ENCODE data around the gene RAD9B.
A peak's percentile ranks its signal among the peaks of the same experiment; 100 is the strongest.

RAD9B gene

DNA sequence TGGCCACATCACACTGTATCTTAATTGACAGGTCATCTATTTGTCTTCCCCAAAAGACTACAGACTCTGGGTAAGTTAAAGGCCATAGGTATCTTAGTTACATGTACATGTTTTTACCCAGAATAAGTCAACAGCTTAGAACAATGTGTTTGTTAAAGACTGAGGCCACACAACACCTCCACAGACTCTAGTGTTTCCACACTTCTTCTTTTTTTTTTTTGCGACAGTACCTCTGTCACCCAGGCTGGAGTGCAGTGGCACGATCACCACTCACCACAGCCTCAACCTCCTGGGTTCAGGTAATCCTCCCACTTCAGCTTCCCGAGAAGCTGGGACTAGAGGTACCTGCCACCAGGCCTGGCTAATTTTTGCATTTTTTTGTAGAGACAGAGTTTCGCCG is 35.3 kb upstream of the RAD9B start:
- H3K27me3 Mint-ChIP-seq (ENCODE audit: low read depth): no peaks in the 10 kb centered on the region
- no peaks in the 10 kb centered on the region for H3K9me3 Mint-ChIP-seq
- peak overlapping the region; percentile 60 to 98 (median 97) for H3K4me3 Mint-ChIP-seq
- peaks cover 15% of the 10 kb centered on the region for H3K4me1 Mint-ChIP-seq
- H3K36me3 Mint-ChIP-seq (ENCODE audit: low read depth): peaks cover 11% of the 10 kb centered on the region
- TF ChIP-seq, protein P1, sequence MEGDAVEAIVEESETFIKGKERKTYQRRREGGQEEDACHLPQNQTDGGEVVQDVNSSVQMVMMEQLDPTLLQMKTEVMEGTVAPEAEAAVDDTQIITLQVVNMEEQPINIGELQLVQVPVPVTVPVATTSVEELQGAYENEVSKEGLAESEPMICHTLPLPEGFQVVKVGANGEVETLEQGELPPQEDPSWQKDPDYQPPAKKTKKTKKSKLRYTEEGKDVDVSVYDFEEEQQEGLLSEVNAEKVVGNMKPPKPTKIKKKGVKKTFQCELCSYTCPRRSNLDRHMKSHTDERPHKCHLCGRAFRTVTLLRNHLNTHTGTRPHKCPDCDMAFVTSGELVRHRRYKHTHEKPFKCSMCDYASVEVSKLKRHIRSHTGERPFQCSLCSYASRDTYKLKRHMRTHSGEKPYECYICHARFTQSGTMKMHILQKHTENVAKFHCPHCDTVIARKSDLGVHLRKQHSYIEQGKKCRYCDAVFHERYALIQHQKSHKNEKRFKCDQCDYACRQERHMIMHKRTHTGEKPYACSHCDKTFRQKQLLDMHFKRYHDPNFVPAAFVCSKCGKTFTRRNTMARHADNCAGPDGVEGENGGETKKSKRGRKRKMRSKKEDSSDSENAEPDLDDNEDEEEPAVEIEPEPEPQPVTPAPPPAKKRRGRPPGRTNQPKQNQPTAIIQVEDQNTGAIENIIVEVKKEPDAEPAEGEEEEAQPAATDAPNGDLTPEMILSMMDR (IDR thresholded peaks at IDR 0.05; ENCODE audit: unreplicated experiment in 3 of 3): no peak
- no peak overlapping the region for H3K27ac Mint-ChIP-seq

DNA sequence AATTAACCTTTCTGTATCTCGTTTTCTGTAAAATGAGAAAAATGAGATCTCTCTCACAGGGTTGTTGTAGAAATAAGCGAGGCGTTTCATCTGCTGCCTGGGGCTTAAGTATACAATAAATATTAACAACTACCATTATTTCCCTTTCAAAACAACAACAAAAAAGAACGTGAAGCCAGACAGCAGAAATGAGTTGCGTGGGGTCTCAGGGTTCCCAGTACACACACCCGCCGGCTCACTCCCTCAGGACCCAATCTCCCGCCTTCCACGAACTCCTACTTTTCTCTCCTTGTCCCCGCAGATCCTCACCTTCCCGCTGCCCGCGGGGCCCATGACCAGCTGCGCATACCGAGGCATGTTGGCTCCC is 34.3 kb upstream of the RAD9B start:
- TF ChIP-seq, protein P1 (IDR thresholded peaks at IDR 0.05; ENCODE audit: unreplicated experiment in 3 of 3): no peak
- Mint-ChIP-seq H3K9me3 (no peaks in the 10 kb centered on the region), H3K36me3 (ENCODE audit: low read depth) (peaks cover 6% of the 10 kb centered on the region), H3K4me1 (peaks cover 15% of the 10 kb centered on the region), H3K4me3 (peak overlapping the region; percentile 97 to 98 (median 98)), H3K27me3 (ENCODE audit: low read depth) (no peaks in the 10 kb centered on the region), H3K27ac (peak overlapping the region; percentile 84 to 95 (median 92))

DNA sequence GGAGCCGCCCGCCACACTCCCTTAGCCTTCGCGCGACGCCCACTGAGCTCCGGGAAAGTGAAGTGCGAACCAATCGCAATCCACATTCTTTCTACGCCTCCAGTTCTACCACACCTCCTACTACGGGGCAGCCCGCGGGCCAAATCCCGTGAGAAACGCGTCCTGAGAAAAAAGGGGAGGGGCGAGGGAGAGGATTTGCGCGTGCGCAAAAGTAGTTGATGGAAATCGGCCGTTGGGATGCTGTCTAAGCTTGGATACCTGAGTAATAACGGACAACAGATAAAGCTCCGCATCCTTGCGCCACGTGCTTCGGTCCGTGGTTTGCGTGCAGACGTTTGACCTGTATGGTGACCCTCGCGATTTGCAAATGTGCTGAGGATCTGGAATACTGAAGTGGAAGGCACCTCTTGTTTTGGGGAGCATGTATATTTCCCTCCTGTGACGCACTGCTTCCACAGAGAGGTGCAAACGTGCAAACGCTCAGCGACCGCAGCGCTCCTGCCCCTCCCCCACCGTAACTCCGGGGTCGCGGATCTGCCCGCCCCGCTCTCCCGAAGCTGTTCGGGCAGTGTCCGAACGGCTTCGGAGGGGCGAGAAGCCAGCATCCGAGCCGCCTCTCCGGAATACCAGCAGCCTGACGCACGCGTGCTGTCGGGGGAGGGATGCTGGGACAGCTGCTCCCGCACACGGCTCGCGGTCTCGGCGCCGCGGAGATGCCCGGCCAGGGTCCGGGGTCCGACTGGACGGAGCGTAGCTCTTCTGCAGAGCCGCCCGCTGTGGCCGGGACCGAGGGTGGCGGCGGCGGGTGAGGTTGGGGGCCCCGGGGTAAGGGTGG is 33.7 kb upstream of the RAD9B start, which contains the start of the genes FAM216A and GPN3:
FAM216A (plus strand) TSS at position 632 of the 835 bp plus-strand sequence; CDS start at position 663, 31 bp downstream.
GPN3 (minus strand) TSS at position 44 of the 835 bp plus-strand sequence. CDS start 54 bp downstream, outside the sequence.
- no peaks in the 10 kb centered on the region for H3K27me3 Mint-ChIP-seq (ENCODE audit: low read depth)
- H3K4me3 Mint-ChIP-seq: peak within 1 kb of the TSS; percentile 97 to 98 (median 98)
- TF ChIP-seq, protein P1 (IDR thresholded peaks at IDR 0.05; ENCODE audit: unreplicated experiment in 3 of 3): no peak
- H3K9me3 Mint-ChIP-seq: no peaks in the 10 kb centered on the region
- peaks cover 6% of the 10 kb centered on the region for H3K36me3 Mint-ChIP-seq (ENCODE audit: low read depth)
- H3K4me1 Mint-ChIP-seq: peaks cover 15% of the 10 kb centered on the region
- H3K27ac Mint-ChIP-seq: peak within 1 kb of the TSS; percentile 84 to 96 (median 95)

DNA sequence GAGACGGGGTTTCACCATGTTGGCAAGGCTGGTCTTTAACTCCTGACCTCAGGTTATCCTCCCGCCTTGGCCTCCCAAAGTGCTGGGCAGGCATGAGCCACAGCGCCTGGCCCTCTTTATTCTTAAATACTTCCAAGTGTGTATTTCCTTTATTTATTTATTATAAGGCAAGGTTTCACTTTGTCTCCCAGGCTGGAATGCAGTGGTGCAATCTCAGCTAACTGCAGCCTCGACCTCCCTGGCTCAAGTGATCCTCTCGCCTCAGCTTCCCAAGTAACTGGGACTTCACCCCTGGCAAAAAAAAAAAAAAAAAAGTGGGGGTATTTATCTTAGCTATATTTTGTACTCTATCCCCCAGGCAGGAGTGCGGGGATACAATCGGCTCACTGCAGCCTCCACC is 26.7 kb upstream of the RAD9B start:
- TF ChIP-seq, protein P1 (IDR thresholded peaks at IDR 0.05; ENCODE audit: unreplicated experiment in 3 of 3): no peak
- H3K36me3 Mint-ChIP-seq (ENCODE audit: low read depth): peaks cover 8% of the 10 kb centered on the region
- no peaks in the 10 kb centered on the region for H3K27me3 Mint-ChIP-seq (ENCODE audit: low read depth)
- no peaks in the 10 kb centered on the region for H3K4me1 Mint-ChIP-seq
- no peak overlapping the region for H3K27ac Mint-ChIP-seq
- H3K9me3 Mint-ChIP-seq: no peaks in the 10 kb centered on the region
- H3K4me3 Mint-ChIP-seq: no peak overlapping the region

DNA sequence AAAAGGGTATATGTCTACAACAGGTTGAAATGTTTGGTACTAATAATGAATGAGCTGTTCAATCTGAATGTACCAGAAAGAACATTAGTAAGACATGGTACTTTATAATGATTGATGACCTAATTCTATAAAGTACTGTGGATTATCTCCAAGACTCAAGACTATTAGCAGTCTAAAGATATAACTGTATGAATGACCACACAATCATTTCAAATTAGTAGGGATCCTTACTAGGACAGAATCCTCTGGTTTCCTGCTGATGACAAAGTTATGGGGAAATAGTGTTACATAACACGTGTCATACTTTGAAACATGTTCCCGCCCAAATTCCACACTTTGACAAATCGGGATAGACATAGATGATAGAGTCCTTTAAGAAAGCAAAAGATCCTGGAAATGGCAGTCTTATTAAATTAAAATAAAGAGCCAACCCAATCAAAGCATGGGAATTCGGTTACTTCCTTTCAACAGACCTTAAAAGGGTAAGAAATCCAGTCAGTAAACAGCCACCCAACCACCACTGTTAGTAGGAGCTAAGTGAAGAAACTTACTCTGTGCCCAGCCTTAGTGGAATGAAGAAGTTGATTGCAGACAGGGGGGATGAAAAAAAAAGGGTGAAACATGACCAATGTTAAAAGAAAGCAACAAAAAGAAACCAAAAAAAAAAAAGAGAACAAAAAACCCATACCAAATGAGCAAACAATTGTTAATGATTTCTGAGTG is 3.0 kb upstream of the RAD9B start:
- H3K4me1 Mint-ChIP-seq: peaks cover 30% of the 10 kb centered on the region
- H3K36me3 Mint-ChIP-seq (ENCODE audit: low read depth): peaks cover 15% of the 10 kb centered on the region
- H3K27me3 Mint-ChIP-seq (ENCODE audit: low read depth): no peaks in the 10 kb centered on the region
- H3K9me3 Mint-ChIP-seq: no peaks in the 10 kb centered on the region
- H3K4me3 Mint-ChIP-seq: peak overlapping the region; percentile 72 to 83 (median 72)
- TF ChIP-seq, protein P1 (IDR thresholded peaks at IDR 0.05; ENCODE audit: unreplicated experiment in 3 of 3): no peak
- no peak overlapping the region for H3K27ac Mint-ChIP-seq

All from nephron (organoid).